Stimulated activated naive CD8-positive, alpha-beta T cell treated with anti-CD3 and anti-CD28 coated beads, Interleukin-15, amount 100 ng/mL, for 72 hours (primary cell): ENCODE results near the gene SUGP1.
"Not testable (repeated sequence)": the region's sequence is repeated elsewhere in the genome, so short reads cannot be mapped to it uniquely, and the experiment has no call there.

Experiments
- ATAC-seq: fragments of 150-1000 bp; cut with Tn5 transposase; 2 replicates; pipeline ENCODE4 v1.10.0; 2021; ENCODE audit warnings: mild to moderate bottlenecking, moderate library complexity
- DNase-seq, 2 donors: peaks; one replicate each; pipeline ENCODE4 v3.0.0; 2021 to 2022
- H3K27ac Mint-ChIP-seq, 2 donors: one replicate each; pipeline ENCODE4 v1.8.0; 2022; ENCODE audit warnings: mild to moderate bottlenecking in 2 of 2, mixed read lengths in 2 of 2, moderate library complexity in 2 of 2
- H3K27me3 Mint-ChIP-seq: one replicate; pipeline ENCODE4 v1.8.0; 2022; ENCODE audit warnings: mixed read lengths
- H3K4me1 Mint-ChIP-seq: one replicate; pipeline ENCODE4 v1.8.0; 2022; ENCODE audit warnings: mild to moderate bottlenecking, mixed read lengths
- H3K4me3 Mint-ChIP-seq, 2 donors: one replicate each; pipeline ENCODE4 v1.8.0; 2022; ENCODE audit warnings: mild to moderate bottlenecking in 2 of 2, mixed read lengths in 2 of 2, moderate library complexity in 1 of 2
- H3K9me3 Mint-ChIP-seq, 2 donors: one replicate each; pipeline ENCODE4 v1.8.0; 2022; ENCODE audit warnings: mixed read lengths in 2 of 2

Gene SUGP1, protein sequence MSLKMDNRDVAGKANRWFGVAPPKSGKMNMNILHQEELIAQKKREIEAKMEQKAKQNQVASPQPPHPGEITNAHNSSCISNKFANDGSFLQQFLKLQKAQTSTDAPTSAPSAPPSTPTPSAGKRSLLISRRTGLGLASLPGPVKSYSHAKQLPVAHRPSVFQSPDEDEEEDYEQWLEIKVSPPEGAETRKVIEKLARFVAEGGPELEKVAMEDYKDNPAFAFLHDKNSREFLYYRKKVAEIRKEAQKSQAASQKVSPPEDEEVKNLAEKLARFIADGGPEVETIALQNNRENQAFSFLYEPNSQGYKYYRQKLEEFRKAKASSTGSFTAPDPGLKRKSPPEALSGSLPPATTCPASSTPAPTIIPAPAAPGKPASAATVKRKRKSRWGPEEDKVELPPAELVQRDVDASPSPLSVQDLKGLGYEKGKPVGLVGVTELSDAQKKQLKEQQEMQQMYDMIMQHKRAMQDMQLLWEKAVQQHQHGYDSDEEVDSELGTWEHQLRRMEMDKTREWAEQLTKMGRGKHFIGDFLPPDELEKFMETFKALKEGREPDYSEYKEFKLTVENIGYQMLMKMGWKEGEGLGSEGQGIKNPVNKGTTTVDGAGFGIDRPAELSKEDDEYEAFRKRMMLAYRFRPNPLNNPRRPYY

GRCh38 chr19:19320361-19321140 is at the start of gene SUGP1, which contains the start of gene MAU2:
TSS of gene SUGP1 (minus strand) at chr19:19320509. CDS start at chr19:19320496, 13 bp downstream.
TSS of gene MAU2 (plus strand) at chr19:19320829. CDS start at chr19:19320860, 31 bp downstream.
- Mint-ChIP-seq H3K27me3 (no peaks in the 10 kb centered on the region), H3K27ac (peak within 1 kb of the TSS; percentile 100), H3K4me1 (peaks cover 54% of the 10 kb centered on the region), H3K9me3 (no peaks in the 10 kb centered on the region), H3K4me3 (peak within 1 kb of the TSS; percentile 88 to 98)
- ATAC-seq (peak; percentile 97), DNase-seq (peak; percentile 92 to 93)

- Mint-ChIP-seq H3K4me1 (peaks cover 25% of the 10 kb centered on the region), H3K27me3 (no peaks in the 10 kb centered on the region), H3K27ac (no peak overlapping the region), H3K9me3 (no peaks in the 10 kb centered on the region), H3K4me3 (no peak overlapping the region)
- ATAC-seq, result no peak
- no peak for DNase-seq
Observed at GRCh38 chr19:19368087-19368486, 47.8 kb upstream of the SUGP1 start.

- DNase-seq (peak; percentile 76 to 85), ATAC-seq (peak; percentile 94)
- Mint-ChIP-seq H3K4me1 (peaks cover 26% of the 10 kb centered on the region), H3K27ac (peak overlapping the region; percentile 14 to 77), H3K4me3 (peak overlapping the region; percentile 60 to 65), H3K9me3 (no peaks in the 10 kb centered on the region), H3K27me3 (no peaks in the 10 kb centered on the region)
Observed at GRCh38 chr19:19366434-19367396, 46.4 kb upstream of the SUGP1 start.

- Mint-ChIP-seq H3K4me1 (peaks cover 58% of the 10 kb centered on the region), H3K27me3 (no peaks in the 10 kb centered on the region), H3K27ac (peak overlapping the region in 1 of 2 donors; percentile 14), H3K9me3 (no peaks in the 10 kb centered on the region), H3K4me3 (peak overlapping the region in 1 of 2 donors; percentile 21)
- DNase-seq (no peak), ATAC-seq (no peak)
Observed at GRCh38 chr19:19362075-19362474, 41.8 kb upstream of the SUGP1 start.

- no peaks in the 10 kb centered on the region for H3K9me3 Mint-ChIP-seq
- peak overlapping the region in 1 of 2 donors; percentile 80 for H3K27ac Mint-ChIP-seq
- peaks cover 50% of the 10 kb centered on the region for H3K4me1 Mint-ChIP-seq
- H3K27me3 Mint-ChIP-seq, result no peaks in the 10 kb centered on the region
- H3K4me3 Mint-ChIP-seq, result peak overlapping the region in 1 of 2 donors; percentile 49
- peak; percentile 84 for ATAC-seq
- DNase-seq, result peak; percentile 67 to 81
Observed at GRCh38 chr19:19361075-19361594, 40.8 kb upstream of the SUGP1 start.

DNA sequence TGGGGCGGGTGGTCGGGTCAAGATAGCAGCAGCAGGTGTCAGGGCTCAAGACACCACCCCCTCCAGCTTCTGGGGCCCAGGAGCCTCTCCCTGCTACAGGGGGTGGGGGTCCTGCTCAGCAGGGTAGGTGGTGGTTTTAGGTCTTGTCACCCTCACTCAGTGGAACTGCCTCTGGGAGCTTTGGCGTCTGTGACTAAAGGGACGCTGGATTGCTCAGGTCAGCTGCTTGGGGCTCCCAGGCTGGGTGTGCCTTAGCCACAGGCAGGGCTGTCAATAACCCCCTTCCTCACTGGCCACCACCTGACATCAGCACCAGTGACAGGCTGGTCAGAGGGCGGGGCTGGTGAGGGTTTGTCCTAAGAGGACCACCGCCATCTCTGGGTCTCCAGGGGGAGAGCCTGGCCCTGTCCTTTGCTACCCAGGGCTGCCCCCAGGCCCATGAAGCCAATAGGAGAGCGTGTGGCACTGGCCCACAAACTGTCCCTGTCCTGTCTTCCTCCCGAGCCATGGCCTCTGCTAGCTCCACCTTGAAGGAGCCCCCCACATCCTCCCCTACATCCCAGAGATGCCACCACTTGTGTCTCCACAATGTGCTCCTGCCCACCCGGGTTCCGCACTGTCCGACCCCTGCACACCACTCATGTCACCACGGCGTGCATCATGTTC is 36.7 kb upstream of the SUGP1 start:
- peaks cover 37% of the 10 kb centered on the region for H3K4me1 Mint-ChIP-seq
- no peak overlapping the region for H3K4me3 Mint-ChIP-seq
- ATAC-seq (no peak), DNase-seq (no peak)
- no peak overlapping the region for H3K27ac Mint-ChIP-seq
- no peaks in the 10 kb centered on the region for H3K27me3 Mint-ChIP-seq
- no peaks in the 10 kb centered on the region for H3K9me3 Mint-ChIP-seq

DNA sequence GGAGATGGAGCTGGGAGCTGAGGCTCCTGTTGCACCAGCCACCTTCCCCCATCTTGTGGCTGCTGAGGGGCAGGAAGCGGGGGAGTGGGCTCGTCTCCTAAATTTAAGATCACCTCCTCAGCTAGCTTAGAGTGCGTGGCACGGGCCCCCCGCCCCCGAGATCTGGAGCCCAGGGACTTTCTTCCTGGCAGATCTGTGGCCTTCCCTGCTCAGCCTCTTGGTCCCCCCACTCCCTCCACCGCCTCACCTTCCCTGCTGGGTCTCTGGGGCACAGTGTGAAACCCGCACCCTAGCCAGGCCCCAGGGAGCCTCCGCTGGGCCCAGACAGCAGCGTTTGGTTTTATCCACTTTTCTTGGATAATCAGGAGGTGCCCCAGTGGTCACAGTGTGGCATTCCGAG is 36.2 kb upstream of the SUGP1 start:
- no peak overlapping the region for H3K4me3 Mint-ChIP-seq
- DNase-seq (no peak), ATAC-seq (no peak)
- peaks cover 31% of the 10 kb centered on the region for H3K4me1 Mint-ChIP-seq
- H3K9me3 Mint-ChIP-seq, result no peaks in the 10 kb centered on the region
- H3K27ac Mint-ChIP-seq, result no peak overlapping the region
- no peaks in the 10 kb centered on the region for H3K27me3 Mint-ChIP-seq

DNA sequence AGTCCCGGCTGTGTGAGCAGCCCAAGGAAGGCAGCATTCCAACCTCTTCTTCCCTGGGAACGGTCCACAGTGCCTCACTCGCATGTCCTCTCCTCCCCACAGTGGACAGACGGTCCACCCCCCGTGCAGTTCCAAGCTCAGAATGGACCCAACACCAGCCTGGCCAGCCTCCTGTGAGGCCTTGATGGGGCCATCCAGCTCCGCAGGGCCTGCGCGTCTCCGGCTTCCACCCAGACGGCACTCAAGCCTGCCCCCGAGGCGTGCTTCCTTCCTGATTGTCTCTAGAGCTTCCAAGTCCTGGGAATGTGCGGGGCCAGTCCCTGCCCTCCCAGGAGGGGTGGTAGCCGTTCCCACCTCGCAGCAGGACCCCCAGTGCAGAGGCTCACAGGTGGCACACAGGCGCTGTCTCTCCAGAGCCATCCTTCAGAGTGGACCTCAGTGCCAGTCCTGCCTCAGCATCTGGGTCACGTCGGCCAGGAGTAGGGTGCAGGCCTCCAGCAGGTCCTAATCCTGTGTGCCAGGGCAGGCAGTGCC is 35.4 kb upstream of the SUGP1 start:
- Mint-ChIP-seq H3K27me3 (no peaks in the 10 kb centered on the region), H3K9me3 (no peaks in the 10 kb centered on the region), H3K27ac (no peak overlapping the region), H3K4me1 (peaks cover 23% of the 10 kb centered on the region), H3K4me3 (no peak overlapping the region)
- ATAC-seq (no peak), DNase-seq (no peak)

DNA sequence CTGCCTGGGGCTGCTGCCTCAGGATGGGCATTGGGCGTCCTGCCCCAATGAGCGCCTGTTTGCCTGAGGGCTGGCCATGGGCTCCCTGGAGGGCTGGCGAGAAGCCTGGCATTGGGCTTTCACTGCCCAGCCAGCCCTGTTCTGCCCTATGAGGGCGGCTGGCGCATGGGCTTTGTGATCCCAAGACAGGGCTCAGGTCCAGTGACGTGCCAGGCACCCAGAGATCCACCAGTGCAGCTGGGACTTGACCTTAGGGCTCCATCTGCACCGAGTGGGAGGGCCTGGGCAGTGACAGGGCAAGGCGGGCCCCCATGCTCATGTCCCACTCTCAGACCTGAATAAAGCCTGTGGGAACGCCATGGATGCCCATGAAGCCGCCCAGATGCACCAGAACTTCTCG is 34.6 kb upstream of the SUGP1 start:
- H3K9me3 Mint-ChIP-seq, result no peaks in the 10 kb centered on the region
- ATAC-seq (no peak), DNase-seq (no peak)
- H3K27ac Mint-ChIP-seq, result no peak overlapping the region
- no peaks in the 10 kb centered on the region for H3K27me3 Mint-ChIP-seq
- H3K4me3 Mint-ChIP-seq, result no peak overlapping the region
- H3K4me1 Mint-ChIP-seq, result peaks cover 20% of the 10 kb centered on the region

DNA sequence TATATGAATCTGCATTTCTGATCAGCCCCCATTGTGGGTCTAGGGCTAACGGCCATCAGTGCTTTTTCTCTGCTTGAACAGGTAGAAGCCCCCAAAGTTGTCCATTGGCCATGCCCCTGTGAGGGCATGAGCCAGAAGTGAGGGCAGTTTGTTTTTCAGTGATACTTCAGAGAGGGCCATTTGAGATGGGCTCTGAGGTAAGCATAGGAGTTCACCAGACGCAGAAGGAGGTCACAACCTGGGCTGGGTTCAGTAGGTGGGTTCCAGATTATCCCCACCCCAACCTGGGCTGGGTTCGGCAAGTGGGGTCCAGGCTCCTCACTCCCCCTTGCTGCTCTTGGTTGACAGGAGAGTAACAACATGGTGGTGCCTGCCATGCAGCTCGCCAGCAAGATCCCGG is 33.7 kb upstream of the SUGP1 start:
- peak overlapping the region in 1 of 2 donors; percentile 42 for H3K27ac Mint-ChIP-seq
- H3K4me1 Mint-ChIP-seq, result peaks cover 19% of the 10 kb centered on the region
- no peaks in the 10 kb centered on the region for H3K27me3 Mint-ChIP-seq
- ATAC-seq (no peak), DNase-seq (no peak)
- no peaks in the 10 kb centered on the region for H3K9me3 Mint-ChIP-seq
- H3K4me3 Mint-ChIP-seq, result no peak overlapping the region

GRCh38 chr19:19352823-19353222 is 32.5 kb upstream of the SUGP1 start:
- peak overlapping the region in 1 of 2 donors; percentile 57 for H3K27ac Mint-ChIP-seq
- ATAC-seq (no peak), DNase-seq (no peak)
- no peaks in the 10 kb centered on the region for H3K27me3 Mint-ChIP-seq
- peaks cover 7% of the 10 kb centered on the region for H3K4me1 Mint-ChIP-seq
- H3K4me3 Mint-ChIP-seq, result no peak overlapping the region
- H3K9me3 Mint-ChIP-seq, result no peaks in the 10 kb centered on the region

DNA sequence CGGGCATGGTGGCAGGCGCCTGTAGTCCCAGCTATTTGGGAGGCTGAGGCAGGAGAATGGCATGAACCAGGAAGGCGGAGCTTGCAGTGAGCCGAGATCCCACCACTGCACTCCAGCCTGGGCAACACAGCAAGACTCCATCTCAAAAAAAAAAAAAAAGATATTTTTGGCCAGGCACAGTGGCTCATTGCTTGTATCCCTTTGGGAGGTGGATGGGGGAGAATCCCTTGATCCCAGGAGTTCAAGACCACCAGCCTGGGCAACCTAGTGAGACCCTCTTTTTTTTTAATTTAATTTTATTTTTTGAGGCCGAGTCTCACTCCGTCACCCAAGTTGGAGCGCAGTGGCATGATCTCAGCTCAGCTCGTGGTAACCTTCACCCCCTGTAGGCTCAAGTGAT is 30.4 kb upstream of the SUGP1 start:
- not testable (repeated sequence) for H3K4me3 Mint-ChIP-seq, H3K4me1 Mint-ChIP-seq, ATAC-seq, DNase-seq, H3K9me3 Mint-ChIP-seq, H3K27me3 Mint-ChIP-seq
- peak overlapping the region in 1 of 2 donors; percentile 19 for H3K27ac Mint-ChIP-seq

GRCh38 chr19:19349365-19349764 is 29.1 kb upstream of the SUGP1 start:
- H3K4me3 Mint-ChIP-seq, result no peak overlapping the region
- no peaks in the 10 kb centered on the region for H3K27me3 Mint-ChIP-seq
- DNase-seq, result no peak
- ATAC-seq, result no peak
- no peaks in the 10 kb centered on the region for H3K9me3 Mint-ChIP-seq
- H3K27ac Mint-ChIP-seq, result no peak overlapping the region
- H3K4me1 Mint-ChIP-seq, result no peaks in the 10 kb centered on the region

DNA sequence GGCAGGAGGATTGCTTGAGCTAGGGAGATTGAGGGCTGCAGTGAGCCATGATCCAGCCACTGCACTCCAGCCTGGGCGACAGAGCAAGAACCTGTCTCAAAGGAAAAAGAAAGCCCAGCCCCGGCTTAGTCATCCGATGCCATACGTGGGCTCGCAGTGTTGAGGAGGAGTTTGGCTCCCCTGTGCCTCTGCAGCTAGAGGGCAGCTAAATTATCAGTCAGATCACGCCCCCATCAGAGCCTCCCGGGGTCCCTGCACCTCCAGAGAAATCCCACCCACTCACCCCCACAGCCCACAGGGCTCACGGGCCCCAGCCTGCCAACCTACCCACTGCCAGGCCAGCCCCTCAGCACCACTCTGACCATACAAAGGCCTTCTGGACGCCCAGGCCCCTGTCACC is 28.0 kb upstream of the SUGP1 start:
- ATAC-seq (no peak), DNase-seq (no peak)
- Mint-ChIP-seq H3K4me3 (no peak overlapping the region), H3K4me1 (no peaks in the 10 kb centered on the region), H3K27ac (no peak overlapping the region), H3K27me3 (no peaks in the 10 kb centered on the region), H3K9me3 (no peaks in the 10 kb centered on the region)
